Measurements from ENCODE around the gene RHOG. TPM values are rescaled to one million over a fixed set of nuclear protein-coding genes. Genes with fewer than 3 reads are reported as not detected.
"Not testable (repeated sequence)": the region's sequence is repeated elsewhere in the genome, so short reads cannot be mapped to it uniquely, and the experiment has no call there.

Gene RHOG
- polyA plus RNA-seq, 10 donors, result 19.0 to 29.9 (median 25.2) TPM

- DNase-seq, result no peak
These were observed 29.8 kb downstream of the RHOG start for GRCh38 chr11:3810951-3811350.

- no peak for DNase-seq
These were observed 30.3 kb downstream of the RHOG start for GRCh38 chr11:3810446-3810845.

GRCh38 chr11:3809624-3809928 lies 31.2 kb downstream of the RHOG start:
- no peak for DNase-seq

- DNase-seq, result peak in 1 of 3 donors; percentile 42
These were observed 31.7 kb downstream of the RHOG start for GRCh38 chr11:3808861-3809623.

GRCh38 chr11:3807909-3808860 lies 32.6 kb downstream of the RHOG start, which contains the start of gene PGAP2:
PGAP2 (plus strand) TSS chr11:3808560; CDS start chr11:3811260, 2,700 bp downstream.
- peak; percentile 33 to 85 (median 61) for DNase-seq

GRCh38 chr11:3803726-3804495 lies 36.8 kb downstream of the RHOG start:
- DNase-seq, result peak in 1 of 3 donors; percentile 46

- DNase-seq, result peak in 1 of 3 donors; percentile 33
These were observed 38.6 kb downstream of the RHOG start for GRCh38 chr11:3802011-3802790.

GRCh38 chr11:3799873-3800272 lies 40.9 kb downstream of the RHOG start:
- DNase-seq, result no peak

- no peak for DNase-seq
These were observed 41.6 kb downstream of the RHOG start for GRCh38 chr11:3799143-3799542.

- peak; percentile 100 for DNase-seq
These were observed 43.2 kb downstream of the RHOG start, which contains the start of gene NUP98 for GRCh38 chr11:3797329-3798090. NUP98 (minus strand) TSS chr11:3797554; CDS start chr11:3782117, 15,437 bp downstream.

GRCh38 chr11:3796801-3797328 lies 43.9 kb downstream of the RHOG start:
- DNase-seq, result no peak

- no peak for DNase-seq
These were observed 44.4 kb downstream of the RHOG start for GRCh38 chr11:3796346-3796745.

- no peak for DNase-seq
These were observed 44.8 kb downstream of the RHOG start for GRCh38 chr11:3796002-3796311.

GRCh38 chr11:3795131-3796001 lies 45.4 kb downstream of the RHOG start:
- DNase-seq, result no peak

GRCh38 chr11:3794387-3794786 lies 46.4 kb downstream of the RHOG start:
- not testable (repeated sequence) for DNase-seq

- DNase-seq, result no peak
These were observed 53.9 kb downstream of the RHOG start for GRCh38 chr11:3786781-3787428.

GRCh38 chr11:3783611-3784010 lies 57.1 kb downstream of the RHOG start:
- no peak for DNase-seq

- DNase-seq, result no peak
These were observed 57.8 kb downstream of the RHOG start for GRCh38 chr11:3782963-3783362.

GRCh38 chr11:3781423-3781822 lies 59.3 kb downstream of the RHOG start:
- DNase-seq, result no peak

Measured in muscle of back (tissue), 11 donors.